ENCODE results near the gene CDC23.

CDC23 gene

GRCh38 chr5:138139781-138140090, 73.4 kb downstream of the CDC23 start:
- DNase-seq: no peak

GRCh38 chr5:138138949-138139780, 74.0 kb downstream of the CDC23 start, which contains the start of gene NME5:
Gene NME5, minus strand, starts transcription at chr5:138139428. Its CDS starts 648 bp downstream, at chr5:138138780.
- DNase-seq: peak; percentile 44
